HG03442 (cell line): ENCODE data around the gene FRMD4B.
A peak's percentile ranks its signal among the peaks of the same experiment; 100 is the strongest.

Source experiments
- ATAC-seq: cut with Tn5 transposase; IDR thresholded peaks from one replicate; pipeline ENCODE4 v1.9.1; 2021; ENCODE audit warnings: mild to moderate bottlenecking, moderate library complexity; ENCODE audit not compliant: unreplicated experiment

Gene FRMD4B

GRCh38 chr3:69368129-69368741, 17.7 kb downstream of the FRMD4B start:
- ATAC-seq = peak; percentile 99

DNA sequence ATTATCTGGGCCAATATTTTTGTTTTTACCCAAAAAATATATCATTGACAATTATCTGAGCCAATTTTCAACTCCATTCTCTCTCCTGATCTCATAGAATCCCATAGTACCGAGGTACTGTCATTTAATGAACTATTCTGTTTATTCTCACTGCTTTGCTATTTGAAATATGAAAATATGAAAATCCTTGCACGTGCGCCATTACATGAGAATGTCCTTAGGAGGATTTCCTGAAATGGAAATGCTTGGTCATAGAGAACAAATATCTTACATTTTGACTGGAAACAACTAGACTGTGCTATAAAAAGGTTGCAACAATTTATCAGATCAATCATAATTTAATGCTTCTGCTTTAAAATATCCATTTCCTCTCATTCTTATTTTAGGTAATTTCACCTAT, 18.3 kb downstream of the FRMD4B start:
- no peak for ATAC-seq

GRCh38 chr3:69364354-69364753, 21.5 kb downstream of the FRMD4B start:
- no peak for ATAC-seq

DNA sequence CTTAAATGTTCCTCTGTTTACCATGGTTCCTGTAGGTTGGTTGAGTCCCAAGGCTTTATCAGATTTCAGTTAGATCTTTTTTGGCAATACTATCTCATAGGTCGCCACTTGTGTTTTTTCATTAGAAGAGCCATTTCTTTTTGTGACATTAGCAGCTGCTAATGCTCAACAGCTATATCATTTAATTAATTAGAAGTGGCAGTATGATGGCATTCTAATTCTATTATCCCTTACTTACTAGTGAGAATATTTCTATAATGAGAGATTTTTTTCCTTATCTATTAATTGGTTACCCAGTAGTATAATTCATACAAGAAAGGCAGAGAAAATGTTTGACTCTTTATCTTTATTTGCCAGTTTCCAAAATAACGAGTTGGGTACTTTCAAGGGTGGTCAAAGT, 25.2 kb downstream of the FRMD4B start:
- ATAC-seq = no peak

DNA sequence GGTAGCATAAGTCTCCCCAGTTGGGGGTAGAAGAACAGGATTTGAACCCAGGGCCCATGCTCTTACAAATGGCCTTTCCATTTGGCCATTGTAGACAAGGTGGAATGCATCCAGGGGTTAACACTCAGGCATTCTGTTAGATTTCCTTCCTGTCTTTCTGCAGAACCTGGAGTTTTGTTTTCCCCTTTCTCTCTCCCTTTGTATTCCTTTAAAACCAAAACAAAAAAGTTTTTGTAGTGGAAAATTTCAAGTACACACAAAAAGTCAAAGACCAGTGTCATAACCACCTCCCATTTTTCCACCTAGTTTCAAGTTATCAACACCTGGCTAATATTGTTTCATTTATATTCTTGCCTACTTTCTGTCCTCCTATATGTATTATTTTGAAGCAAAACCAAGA, 26.0 kb downstream of the FRMD4B start:
- no peak for ATAC-seq

- no peak for ATAC-seq
Observed at GRCh38 chr3:69359339-69359893, 26.5 kb downstream of the FRMD4B start.

GRCh38 chr3:69357196-69357595, 28.7 kb downstream of the FRMD4B start:
- ATAC-seq = no peak

DNA sequence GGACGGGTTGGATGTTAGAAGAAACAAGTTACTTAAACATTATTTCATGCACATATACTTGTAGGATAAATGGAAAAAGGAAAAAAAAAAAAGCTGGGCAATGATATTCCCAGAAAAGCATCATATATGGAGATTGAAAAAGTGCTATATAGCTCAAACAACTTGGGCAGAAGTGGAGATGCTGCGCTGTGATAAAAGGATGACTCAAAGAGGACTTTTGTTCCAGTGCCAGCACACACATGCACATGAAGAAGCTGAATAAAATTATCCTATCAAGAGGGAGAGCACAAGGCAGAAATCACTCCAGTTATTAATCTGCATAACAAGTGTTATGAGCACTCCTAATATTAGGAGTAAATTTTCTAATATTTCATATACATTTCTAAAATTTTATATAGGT, 30.9 kb downstream of the FRMD4B start:
- ATAC-seq = no peak

DNA sequence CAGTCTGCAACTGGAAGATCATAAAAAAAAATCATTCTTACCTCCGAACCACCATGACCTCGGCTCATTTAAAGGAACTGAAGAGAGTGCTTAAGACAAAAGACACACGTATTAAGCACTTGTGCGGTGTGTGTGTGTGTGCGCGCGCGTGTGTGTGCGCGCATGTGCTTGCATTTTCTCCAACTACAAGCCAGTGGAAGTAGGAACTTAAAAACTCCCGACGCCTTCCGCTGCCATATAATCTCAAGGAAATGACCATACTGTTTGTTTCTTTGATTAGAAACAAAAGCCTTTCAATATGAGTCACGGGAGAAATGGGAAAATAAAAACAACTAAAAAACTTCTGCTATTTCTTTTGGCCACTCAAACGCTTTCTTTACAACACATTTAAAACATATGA, 32.4 kb downstream of the FRMD4B start:
- peak; percentile 50 for ATAC-seq

DNA sequence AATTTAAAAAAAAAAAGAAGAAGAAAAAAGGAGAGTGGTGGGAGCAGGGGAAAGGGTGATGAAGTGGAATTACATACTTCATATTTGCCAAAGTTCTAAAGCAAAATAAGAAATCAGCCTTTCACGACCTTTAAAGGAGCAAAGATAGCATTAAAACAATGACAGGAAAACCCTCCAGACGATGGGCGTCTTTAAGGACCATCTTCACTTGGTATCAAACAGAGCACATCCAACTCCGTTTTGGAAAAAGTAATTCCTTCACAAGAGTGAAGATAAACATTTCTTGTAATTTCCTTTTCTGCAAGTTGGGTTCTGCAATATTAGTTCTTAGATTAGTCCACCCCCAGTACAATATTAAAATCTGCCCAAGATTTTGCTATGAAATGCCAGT, 32.8 kb downstream of the FRMD4B start:
- peak; percentile 13 for ATAC-seq

DNA sequence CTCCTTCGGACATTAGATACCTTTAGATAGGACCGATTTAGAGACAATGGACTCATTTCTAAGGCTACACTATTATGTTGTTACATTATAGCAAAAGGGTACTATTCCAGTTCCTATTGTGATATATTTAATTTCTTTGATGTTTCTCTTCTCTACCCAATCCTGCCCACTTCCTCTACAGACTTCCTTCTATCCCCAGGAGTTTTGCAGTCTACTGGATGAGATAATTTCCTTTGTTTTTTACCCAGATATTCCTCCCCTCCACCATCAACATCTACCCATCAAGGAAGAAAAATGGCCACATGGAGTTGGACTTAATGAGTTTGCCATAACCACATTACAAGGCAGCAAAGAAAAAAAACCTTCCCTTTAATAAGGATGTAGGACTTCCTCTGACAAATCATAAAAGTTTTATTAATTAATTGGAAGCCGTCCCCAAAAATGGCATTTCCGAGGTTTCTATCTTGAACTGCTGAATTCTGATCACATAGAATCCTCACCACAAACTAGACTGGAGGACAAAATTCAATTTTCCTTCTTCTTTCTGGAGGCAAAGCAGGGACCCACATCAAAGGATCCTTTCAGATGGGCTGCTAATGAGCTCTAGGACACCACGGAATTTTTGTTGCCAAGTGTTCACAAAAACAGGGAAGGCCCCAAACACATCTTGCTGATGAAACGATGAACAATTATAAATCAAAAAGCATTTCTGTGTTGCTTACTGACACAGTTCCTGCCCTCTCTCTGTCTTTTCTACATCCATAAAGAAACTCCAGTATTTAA, 33.4 kb downstream of the FRMD4B start:
- no peak for ATAC-seq

DNA sequence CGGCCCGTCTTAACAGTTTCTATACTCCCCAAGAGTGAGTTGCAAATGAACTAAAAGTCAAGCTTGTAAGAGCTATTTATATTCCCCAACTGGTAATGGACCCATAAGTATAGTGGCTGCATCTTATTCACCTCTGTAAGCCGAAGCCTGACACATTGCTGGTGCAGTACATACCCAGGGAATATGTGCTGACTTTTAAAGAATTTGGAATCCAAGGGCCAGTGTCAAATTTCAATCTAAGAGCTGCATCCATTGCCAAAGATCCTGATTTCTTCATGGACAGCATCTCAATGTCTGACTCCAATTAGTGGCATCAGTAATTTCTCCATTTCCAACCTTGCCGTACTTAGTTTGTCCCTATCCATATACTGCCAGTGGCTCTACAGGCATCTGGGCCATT, 42.0 kb downstream of the FRMD4B start:
- no peak for ATAC-seq

DNA sequence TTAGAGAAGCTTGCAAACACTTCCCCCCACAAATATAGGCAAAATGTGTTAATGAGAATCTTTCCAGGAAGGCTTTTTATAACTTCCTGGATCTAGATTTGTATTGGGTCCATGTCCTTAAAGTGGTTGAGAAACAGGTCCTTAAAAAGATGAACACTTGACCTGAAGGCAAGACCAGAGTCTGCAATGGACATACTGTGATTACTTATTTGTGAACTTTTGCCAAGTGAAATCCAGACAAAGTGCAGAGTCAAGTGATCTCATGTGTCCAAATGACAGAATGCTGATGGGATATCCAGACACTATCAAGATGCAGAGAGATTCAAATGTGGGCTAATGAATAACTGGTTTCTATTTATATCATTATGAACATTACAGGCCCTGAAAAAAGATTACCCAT, 43.8 kb downstream of the FRMD4B start:
- ATAC-seq = no peak

GRCh38 chr3:69339760-69340159, 46.1 kb downstream of the FRMD4B start:
- no peak for ATAC-seq

DNA sequence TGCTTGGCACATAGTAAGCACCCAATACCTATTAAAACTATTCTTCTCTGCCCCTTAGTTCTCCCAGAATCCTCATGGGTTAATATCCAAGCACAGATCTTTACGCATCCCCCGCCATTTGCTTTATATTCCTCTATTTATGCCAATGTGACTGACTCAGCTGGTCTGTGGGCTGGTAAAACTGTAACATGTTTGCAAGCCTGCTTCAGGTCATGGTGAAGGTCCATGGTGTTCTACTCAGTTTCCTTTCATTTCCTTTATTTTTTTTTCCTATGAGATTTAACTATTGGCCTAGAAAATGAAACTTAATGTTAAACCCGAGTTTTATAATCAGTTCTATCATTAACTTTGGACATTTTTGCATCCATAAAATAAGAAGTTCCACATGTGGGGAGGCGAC, 47.0 kb downstream of the FRMD4B start:
- no peak for ATAC-seq

DNA sequence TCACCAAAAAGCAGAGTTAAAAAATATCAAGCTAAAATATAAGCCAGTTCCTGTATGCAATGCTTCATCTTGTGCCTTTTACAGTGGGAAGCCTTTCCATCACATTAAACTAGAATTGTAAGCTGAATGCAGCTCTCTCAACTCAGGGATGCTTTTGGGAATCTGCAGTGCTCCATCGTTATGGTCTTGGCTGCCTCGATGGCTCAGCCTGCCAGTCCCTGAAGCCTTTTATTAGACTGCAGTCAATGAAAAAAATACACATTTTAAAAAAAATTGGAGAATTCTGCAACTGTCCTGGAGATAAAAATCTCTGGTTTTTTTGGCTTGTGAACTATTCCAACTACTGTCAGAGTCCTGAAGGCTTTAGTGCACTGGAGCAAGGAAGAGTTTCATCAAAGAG, 53.0 kb downstream of the FRMD4B start:
- ATAC-seq = no peak

GRCh38 chr3:69330891-69331400, 54.9 kb downstream of the FRMD4B start:
- no peak for ATAC-seq

DNA sequence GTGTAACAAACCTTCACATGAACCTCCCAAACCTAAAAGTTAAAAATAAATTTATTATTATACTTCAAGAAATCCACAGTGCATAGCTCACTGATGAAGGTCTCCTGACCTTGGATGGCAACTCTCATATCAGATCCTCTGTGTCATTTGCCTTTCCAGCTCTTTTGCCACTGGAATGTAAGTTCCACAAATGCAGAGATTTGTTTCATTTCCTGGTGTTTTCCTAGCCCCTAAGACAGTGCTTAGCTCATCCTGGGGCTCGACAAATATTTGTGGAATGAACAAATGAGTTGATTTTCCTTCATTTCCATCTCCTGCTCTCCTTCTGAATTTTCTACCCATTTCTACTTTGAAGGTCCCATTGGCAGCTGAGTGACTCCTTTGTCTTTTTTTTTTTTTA, 56.0 kb downstream of the FRMD4B start:
- ATAC-seq = no peak

GRCh38 chr3:69328963-69329302, 57.0 kb downstream of the FRMD4B start:
- no peak for ATAC-seq

- no peak for ATAC-seq
Observed at GRCh38 chr3:69328103-69328962, 57.6 kb downstream of the FRMD4B start.

GRCh38 chr3:69326855-69327300, 59.0 kb downstream of the FRMD4B start:
- ATAC-seq = peak; percentile 85
